ENCODE data around the gene OTX1.
"Not testable (repeated sequence)": the region's sequence is repeated elsewhere in the genome, so short reads cannot be mapped to it uniquely, and the experiment has no call there.

Gene OTX1
- long read RNA-seq, donor 1: 0 reads
- long read RNA-seq, donor 2: 0 reads
- long read RNA-seq, donor 3: 0 reads
- long read RNA-seq, donor 4: 0 reads
- long read RNA-seq, donor 5: 0 reads
- long read RNA-seq, donor 6: 0 reads
- long read RNA-seq, donor 7: 0 reads
- long read RNA-seq, donor 8: 0 reads

DNA sequence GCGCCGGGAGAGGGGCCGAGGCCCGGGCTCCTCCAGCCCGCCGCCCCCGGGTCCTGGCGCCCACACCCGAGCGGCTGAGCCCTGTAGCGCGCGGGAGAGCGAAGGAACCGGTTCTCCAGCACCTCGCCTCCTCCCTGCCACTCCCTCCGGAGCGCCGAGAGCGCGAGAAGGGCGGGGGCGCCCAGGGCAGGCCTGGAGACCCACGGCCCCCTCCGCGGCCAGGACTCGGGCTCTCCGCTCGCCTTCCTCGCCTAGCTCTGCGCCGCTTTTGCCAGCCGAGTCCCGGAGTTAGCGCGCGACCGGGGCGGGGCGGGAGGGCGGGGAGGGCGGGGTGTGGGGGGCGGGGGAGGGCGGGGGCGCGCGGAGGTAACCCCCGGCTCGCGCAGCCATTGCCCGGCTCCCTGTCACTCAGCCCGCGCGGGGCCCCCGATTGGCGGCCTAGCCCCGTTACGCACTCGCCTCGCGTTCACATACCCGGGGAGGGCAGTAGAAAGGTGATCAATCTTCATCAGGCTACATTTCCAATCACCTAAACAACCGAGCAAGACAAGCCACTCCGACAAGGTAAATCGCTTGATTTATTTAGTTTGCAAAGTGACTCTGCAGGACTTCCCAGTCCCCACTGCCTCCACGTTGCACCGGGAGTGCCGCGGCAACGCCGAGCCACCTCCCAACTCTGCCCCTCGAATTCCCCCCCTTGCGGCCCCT lies at the start of gene OTX1:
TSS of gene OTX1 (plus strand) at position 497 of the 708 bp plus-strand sequence. CDS start 2,161 bp downstream, outside the sequence.
- peak; percentile 69 for DNase-seq

DNA sequence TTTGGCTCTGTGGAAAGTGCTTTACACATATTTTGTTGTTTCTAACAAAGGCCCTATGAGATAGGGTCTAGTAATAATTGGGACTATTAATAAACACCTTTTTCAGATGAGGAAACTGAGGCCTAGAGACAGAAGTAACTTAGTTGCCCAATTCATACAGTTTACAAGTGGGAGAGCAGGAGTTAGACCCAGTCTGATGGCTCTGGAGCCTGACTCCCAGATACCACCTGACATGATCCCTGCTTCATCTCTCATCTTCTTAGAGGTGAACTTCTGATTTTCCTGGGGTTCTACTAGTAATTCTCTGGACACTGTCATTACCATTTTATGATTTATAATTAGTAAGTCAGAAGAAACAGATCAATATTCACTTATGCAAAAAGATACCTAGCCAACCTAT lies 49.1 kb upstream of the OTX1 start:
- no peak for DNase-seq

DNA sequence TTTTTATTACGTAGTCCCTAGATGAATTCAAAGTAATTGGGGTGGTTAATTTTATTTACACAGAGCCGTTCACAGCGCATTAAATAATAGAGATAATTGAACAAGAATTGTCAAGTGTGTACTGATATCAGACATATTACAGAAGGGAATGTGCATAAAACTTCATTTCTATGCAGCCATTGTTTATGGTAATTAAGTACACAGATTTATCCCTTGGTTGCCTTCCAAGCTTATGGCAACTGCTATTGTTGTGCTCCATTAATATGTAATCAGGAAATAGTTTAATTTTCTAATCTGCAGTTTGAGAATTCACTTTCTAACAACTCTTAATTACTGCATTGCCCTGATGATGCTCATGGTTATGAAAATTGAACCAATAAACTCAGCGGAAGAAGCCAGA lies 47.3 kb upstream of the OTX1 start:
- DNase-seq: no peak

DNA sequence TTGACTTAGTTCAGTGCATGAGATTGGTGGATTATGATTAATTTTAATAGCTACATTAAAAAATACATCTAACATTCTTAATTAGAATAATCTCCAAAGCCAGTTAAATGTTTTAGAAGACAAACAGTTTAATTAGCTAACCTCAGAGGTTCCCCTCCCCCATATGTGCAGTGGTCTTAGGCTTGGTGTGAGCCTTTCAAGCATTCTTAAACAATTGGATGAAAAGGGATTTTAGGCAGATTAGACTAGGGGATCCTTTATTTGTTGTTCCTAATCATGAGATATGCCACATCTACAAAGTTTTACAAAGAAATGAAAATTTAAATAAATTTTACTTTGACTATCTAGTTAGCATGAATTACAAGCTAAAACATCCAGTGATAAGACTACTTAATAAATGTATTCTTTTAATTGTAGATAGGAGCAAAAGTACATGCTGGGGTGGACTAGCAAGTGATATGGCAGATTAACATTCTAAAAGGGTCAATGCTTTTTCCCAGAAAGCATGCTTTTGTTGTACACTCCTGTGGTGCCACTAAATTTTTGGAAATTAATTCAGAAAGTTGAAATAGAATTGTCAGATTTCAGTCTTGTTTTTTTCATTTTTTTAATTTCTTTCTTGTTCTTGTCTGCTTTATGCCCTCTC lies 42.7 kb upstream of the OTX1 start:
- DNase-seq: no peak

DNA sequence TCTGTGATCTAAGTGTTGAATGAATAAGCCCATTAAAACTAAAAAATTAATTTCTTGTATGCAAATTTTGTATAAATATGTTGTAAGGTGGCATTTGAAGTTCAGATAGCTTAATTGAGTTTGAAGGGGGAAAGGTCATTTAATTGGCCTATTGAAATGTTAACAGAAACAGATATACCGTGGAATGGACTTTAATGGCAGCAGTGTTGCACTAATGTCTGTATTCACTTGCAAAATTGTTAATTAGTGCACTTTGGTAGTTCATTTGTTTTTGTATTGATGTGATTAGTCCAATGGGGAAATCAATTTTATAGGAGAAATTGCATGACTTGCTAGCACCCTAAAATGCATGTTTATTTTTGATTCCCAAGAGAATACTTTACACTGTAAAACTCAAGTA lies 41.8 kb upstream of the OTX1 start:
- no peak for DNase-seq

DNA sequence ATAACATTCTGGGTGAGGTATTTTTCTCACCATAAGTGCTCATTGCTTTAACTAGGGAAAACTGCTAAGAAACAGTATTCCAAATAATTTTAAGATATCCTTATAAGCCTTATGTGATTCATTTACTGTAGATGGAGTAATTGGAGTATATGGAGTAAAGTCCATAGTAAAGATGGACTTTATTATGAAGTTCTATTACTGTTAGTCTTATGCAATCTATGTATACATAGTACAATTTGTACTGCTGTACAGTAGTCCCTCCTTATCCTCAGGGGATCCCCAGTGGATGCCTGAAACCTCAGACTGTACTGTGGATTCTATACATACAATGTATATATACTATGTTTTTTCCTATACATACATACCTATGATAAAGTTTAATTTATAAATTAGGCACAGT lies 41.1 kb upstream of the OTX1 start:
- DNase-seq: no peak

DNA sequence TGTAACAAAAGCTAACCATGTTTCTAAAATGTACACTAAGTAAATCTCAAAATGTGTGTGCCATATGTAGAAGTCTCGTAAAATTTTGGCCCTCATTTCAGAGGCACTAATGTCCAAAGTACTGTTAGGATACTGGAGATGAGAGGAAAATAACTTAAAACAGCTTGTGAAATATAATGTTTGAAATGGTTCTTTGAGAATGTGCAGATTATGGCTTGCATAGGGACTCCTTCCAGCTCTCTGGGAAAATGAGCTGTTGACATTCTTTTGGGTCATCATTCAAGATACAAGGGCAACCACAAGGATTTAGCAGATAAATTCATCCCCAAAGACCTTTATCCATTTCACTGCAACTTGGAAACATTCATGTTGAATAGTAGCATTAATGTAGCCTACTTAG lies 38.1 kb upstream of the OTX1 start:
- DNase-seq: no peak

DNA sequence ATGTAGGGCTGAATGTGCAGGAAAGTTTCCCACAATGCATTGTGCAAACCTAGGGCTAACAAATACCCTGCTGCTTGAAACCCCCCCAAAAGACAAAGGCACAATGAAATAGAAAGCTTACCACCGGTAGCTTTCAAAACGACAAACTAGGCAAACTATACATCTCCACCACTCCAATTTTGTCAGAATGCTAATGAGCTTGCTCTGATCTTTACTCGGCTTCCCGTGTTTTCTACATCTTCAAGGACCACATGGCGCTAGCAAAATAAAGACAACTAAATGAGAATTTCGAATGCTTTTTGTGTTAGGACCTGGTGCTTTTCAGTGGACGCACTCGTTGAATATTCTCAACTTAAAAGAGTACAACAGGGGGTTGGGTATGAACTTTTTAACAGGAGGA lies 37.2 kb upstream of the OTX1 start:
- no peak for DNase-seq

DNA sequence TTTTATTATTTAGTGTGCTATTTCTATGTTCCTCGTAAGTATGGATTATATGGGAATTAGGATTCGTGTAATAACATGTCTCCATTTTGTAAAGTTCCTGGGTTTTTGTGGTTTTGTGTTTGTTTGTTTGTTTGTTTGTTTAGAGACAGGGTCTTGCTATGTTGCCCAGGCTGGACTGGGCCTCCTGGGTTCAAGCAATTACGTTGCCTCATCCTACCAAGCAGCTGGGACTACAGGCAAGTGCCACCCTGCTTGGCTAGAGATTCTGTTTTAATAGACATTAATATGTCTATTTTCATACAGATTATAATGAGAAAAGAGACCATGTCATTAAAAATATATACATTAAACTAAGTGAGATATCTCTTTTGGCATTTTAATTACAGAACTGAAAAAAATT lies 35.2 kb upstream of the OTX1 start:
- no peak for DNase-seq

DNA sequence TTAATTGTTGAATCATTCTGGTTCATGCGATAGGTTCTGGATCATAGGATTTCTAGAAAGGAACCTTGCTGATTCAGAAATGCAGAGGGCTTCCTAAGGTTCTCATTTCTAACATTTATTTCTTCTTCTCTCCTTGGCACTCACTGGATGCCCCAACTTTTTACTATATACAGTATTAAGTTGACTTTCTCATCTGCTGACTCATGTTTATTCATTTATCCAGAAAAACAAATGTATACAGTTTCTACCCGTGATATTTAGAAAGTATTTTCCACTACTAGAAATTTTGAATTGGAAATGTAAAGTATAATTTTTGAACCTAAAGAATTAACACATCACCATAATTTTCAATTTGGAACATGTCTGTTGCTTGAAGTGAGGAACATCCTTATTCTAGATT lies 32.2 kb upstream of the OTX1 start:
- no peak for DNase-seq

DNA sequence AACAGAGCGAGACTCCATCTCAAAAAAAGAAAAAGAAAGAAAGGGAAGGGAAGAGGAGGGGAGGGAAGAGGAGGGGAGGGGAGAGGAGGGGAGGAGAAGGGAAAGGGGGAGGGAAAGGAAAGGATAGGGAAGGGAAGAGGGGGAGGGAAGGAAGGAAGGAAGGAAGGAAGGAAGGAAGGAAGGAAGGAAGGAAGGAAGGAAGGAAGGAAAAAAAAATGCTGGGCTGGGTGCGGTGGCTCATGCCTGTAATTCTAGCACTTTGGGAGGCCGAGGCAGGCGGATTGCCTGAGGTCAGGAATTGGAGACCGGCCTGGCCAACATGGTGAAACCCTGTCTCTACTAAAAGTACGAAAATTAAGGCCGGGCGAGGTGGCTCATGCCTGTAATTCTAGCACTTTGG lies 30.9 kb upstream of the OTX1 start:
- DNase-seq: not testable (repeated sequence)

DNA sequence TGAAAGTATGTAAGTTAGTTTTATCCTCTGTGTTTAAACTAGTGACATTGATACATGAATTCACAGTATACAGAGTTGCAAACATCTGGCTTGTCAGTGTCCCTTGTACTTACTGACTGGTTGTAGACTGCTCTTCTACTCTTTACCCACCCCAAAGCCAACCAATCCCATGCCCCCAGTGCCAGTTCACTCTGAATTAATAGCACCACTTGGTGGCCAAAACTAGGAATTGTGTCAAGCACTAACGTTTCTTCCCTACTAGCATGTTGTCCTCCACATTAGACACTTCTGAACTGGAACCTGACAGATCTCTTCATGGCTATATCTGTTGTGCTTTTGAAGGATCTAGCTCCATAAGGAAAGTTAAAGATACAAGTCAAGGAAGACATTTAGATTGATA lies 27.2 kb upstream of the OTX1 start:
- no peak for DNase-seq

DNA sequence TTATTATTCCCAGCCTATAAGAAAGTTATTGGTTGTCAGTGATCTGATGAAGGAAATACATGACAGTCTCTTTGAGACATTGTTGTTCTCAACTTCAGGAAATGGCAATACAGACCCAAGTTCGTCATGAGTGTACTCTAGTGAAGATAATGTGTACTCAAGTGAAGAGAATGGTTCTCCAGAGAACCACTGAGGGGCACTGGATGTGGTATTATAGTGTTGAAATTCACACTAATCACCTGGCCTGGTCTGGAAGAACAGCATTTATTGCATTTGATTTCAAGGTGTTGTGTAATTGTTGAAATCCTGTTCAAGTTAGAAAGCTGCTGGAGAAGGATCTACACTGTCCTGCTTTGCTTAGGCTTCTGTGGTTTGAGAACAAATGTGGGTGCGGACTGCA lies 23.4 kb upstream of the OTX1 start:
- DNase-seq: no peak

DNA sequence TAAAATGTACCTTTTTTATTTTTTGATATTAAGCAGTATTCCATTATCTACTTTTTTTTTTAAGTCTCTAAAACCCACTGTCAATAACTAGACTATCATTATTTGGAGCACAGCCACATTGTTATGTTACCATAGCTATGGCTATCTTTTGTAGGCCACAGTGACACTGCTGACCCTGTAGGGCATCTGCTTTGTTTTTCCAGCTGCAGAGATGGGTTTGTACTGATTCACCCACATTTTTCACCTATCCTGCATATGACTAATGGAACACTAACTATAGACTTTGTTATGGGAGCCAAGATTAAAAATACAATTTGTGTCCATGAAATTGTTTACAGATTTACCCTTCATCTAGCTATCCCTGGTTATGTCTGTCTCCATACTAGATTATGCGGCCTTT lies 21.6 kb upstream of the OTX1 start:
- DNase-seq: no peak

DNA sequence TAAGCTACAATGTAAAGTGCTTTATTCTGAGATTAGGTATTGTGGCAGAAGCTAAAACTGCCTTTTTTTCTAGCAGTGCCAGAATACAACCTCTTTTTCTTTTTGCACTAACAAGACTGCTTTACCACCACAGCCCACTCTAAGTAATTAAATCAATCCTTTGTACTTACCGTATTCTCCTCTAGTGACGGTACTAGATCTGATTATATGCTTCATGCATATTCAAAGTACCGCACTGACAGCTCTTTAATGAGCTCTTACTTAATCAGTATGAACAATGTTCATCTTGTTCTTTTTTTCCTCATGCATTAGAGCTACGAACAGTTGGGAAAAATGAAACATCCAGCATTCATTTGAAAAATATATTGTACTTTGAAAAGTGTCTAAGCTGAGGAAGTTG lies 16.1 kb upstream of the OTX1 start:
- no peak for DNase-seq

DNA sequence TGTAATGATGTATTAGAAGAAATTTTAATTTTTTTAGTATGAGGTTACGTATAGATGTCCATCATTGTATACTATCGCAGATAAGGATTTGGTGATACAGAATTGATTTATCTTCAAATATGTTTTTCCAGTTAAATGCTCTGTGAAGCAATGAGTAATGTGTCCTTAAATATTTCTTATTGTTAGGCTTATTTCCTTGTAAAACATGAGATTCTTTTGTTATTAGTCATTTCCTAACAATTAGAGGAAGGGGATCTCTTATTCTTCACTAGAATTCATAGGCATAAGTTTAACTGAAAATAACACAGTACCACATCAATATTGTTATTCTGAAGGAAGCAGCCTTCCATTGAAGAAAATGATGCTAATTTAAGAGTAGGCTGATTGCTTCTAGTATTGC lies 15.5 kb upstream of the OTX1 start:
- no peak for DNase-seq

DNA sequence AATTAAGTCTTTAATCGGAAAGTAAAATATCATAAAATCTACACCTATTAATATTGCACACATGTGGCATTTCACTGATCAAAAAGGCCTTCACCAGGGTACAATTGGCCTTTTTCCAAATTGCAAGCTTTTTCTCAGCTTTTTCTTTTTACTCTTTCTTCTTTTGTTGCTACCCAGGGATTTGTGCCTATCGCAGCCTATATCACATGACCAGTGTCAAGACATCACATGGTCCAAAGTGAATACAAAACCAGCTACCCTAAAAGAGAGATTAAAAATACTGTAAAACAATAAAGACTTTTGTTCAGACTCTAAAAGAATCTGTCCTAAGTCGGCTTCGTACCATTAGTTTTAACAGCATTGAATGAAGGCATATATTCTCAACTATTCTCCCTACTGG lies 15.0 kb upstream of the OTX1 start:
- DNase-seq: no peak

DNA sequence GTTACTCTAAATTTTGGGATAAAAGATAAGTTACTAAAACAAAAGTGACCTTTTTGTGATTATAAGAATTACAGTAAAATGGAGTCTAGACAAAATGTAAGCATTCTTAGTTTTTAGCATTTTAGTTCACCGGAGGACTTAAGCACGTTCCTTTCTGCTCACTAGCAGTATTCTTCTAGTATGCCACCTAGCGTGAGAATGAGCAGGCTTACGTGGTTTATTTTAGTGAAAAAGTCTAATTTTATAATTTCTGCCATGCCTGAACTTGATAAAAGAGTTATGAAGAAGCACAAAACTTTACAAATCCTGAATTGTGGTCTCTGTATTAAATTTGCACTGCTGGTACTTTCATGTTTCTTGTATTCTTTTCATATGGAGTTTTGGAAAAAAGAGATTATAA lies 12.6 kb upstream of the OTX1 start:
- DNase-seq: no peak

DNA sequence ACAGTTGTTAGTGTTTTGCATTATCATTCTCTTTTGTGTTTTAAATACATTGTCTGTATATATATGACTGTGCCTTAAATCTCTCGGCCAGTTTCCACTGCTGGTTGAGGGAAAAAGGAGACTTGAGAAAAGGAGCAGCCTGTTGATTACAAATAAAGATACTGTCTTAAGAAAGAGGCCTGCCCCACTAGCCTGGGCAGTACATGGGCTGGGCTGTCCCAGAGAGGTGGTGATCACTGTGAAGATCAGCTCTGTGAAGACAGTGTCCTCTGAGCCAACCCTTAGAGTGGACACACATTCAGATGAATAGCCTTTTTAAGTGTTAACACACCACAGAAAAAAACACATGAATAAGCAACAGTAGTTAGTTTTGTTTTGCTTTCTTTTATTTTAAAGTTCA lies 10.0 kb upstream of the OTX1 start:
- no peak for DNase-seq

DNA sequence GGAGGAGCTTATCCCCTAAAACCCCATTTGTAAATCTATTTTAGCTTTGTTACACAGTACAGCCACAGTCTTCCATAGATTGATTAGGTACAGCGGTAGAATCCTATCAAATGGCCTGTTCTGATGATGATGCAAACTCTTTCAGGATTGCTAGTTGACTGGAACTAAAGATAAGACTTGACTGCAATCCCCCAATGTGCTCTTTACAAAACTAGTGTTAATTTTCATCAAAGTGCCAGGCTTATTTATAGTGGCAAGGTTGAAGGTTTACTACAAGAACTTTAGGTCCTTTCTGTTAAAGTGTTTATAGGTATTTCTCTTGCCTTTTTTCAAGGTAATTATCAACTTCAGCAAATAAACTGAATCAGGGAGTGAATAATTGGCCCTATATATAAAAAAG lies 9.0 kb upstream of the OTX1 start:
- no peak for DNase-seq

DNA sequence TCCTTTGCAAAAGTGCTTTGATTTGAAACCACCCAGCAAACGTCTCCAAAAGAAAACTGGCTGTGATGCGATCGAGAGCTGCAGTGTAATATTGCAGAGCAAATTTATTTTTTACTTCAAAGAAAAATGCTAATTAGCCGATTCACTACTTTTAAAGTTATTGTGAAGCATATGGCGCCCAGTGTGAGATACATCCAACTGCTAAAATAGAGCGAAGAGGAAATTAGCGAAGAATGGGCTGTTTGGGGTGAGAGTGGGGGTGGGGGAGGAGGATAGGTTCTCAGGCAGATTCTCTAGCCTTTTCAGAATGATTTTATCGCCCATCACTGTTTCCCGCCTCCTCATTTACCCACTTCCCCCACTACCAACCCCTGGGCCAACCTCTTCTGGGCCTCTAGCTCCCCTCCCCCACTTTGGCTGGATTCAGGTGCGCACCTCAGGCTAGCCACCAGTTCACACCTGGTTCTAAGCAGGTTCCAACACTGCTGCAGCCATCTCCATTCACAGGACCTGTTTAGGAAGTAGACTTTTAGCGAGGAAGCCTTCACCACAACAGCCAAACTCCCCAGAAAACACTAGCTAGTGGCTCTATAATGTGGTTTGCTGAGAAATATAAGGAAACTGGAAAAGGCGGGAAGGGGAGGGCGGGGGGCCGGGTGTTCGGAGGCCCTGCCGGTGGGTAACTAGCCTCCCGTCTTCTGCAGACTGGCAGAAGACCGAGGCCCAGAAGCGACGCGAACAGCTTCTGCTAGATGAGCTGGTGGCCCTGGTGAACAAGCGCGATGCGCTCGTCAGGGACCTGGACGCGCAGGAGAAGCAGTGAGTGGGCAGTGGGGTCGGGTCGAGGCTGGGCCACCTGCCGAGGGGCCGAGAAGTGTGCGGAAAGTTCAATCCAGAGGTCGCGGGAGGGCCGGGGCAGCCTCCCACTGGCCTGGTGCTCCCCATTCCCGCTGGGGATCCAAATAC lies 6.0 kb upstream of the OTX1 start:
- DNase-seq: no peak

DNA sequence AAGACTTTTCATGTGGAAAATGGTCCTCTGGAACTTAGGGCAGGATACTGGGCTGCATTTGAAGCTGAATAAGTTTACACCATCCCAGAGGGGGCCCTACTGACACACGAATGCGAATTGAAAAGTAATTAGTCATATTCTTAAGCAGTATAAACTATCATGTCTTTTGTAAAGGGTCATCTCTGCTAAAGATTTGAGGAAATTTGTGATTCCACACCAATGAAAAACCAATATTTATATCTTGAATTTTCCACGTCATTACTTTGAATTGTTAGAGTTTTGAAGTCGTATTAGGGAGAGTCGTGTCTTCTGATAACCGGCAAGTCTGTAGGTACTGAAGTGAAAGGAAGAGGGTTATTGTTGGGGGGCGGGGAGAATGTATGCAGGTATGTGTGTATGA lies 4.1 kb upstream of the OTX1 start:
- no peak for DNase-seq

DNA sequence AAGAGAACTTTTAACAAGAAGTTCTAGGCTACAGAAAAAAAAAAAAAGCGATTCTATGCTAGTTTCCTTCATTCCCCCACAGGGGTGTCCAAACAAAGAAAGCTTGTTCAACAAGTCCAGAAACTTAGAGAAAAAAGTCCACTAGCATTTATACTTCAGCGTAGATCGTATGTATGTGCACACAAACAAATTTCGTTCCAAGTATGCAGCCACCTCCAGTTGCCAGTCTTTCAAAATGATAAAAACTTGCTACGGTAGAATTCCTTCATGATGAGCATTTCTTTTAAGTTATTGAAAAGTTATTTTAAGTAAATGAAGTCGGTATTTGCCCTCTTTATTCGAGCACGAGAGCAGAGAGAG lies 3.7 kb upstream of the OTX1 start:
- no peak for DNase-seq

All from right kidney (tissue), 9 donors.